GM12891 (cell line): ENCODE results near the gene IL18R1.

Experiments used
- DNase-seq: peaks from one replicate; pipeline ENCODE4 v3.0.0; 2011; ENCODE audit warnings: low spot score; ENCODE audit not compliant: insufficient read length
- FAIRE-seq: peaks from 2 replicates; lab custom pipeline; 2011; peaks lifted over from hg19 to GRCh38; lab: Jason Lieb, UNC
- PAX5 ChIP-seq: IDR thresholded peaks from 2 replicates; pipeline ENCODE4 v1.6.1; 2011; ENCODE audit warnings: low read length, moderate library complexity, mild to moderate bottlenecking; ENCODE audit not compliant: insufficient read depth, severe bottlenecking
- POLR2A ChIP-seq: IDR thresholded peaks from 2 replicates; pipeline ENCODE4 v1.6.1; 2011; ENCODE audit warnings: low read depth, low read length, control low read depth
- POLR2AphosphoS5 ChIP-seq: IDR thresholded peaks from 2 replicates; pipeline ENCODE4 v1.6.1; 2011; ENCODE audit warnings: low read depth, low read length, control low read depth
- POU2F2 ChIP-seq: IDR thresholded peaks from 2 replicates; pipeline ENCODE4 v1.6.1; 2011; ENCODE audit warnings: low read depth, mild to moderate bottlenecking, control low read depth, low read length, moderate library complexity
- SPI1 ChIP-seq: IDR thresholded peaks from 2 replicates; pipeline ENCODE4 v1.6.1; 2011; ENCODE audit warnings: low read depth, low read length, control low read depth
- TAF1 ChIP-seq: IDR thresholded peaks from 2 replicates; pipeline ENCODE4 v1.6.1; 2011; ENCODE audit warnings: low read depth, low read length, control low read depth

The IL18R1 gene

GRCh38 chr2:102427249-102427648 is 71.7 kb downstream of the IL18R1 start:
- FAIRE-seq (no peak), DNase-seq (no peak)
- TF ChIP-seq TAF1 (no peak), POU2F2 (no peak), POLR2A (no peak), PAX5 (no peak), POLR2AphosphoS5 (no peak), SPI1 (no peak)

GRCh38 chr2:102428573-102428972 is 73.0 kb downstream of the IL18R1 start:
- DNase-seq (no peak), FAIRE-seq (no peak)

GRCh38 chr2:102432386-102432785 is 76.8 kb downstream of the IL18R1 start:
- TF ChIP-seq PAX5 (no peak), SPI1 (no peak), POU2F2 (no peak), TAF1 (no peak), POLR2A (no peak), POLR2AphosphoS5 (no peak)
- FAIRE-seq (no peak), DNase-seq (no peak)

More at GRCh38 chr2:102428573-102428972, 73.0 kb downstream of the IL18R1 start:
- TF ChIP-seq POU2F2: no peak
- TF ChIP-seq SPI1: no peak
- TF ChIP-seq POLR2A: no peak
- TF ChIP-seq POLR2AphosphoS5: no peak
- no peak for TF ChIP-seq TAF1
- TF ChIP-seq PAX5: no peak

GRCh38 chr2:102433973-102434654 is 78.5 kb downstream of the IL18R1 start:
- DNase-seq: no peak
- no peak for FAIRE-seq

DNA sequence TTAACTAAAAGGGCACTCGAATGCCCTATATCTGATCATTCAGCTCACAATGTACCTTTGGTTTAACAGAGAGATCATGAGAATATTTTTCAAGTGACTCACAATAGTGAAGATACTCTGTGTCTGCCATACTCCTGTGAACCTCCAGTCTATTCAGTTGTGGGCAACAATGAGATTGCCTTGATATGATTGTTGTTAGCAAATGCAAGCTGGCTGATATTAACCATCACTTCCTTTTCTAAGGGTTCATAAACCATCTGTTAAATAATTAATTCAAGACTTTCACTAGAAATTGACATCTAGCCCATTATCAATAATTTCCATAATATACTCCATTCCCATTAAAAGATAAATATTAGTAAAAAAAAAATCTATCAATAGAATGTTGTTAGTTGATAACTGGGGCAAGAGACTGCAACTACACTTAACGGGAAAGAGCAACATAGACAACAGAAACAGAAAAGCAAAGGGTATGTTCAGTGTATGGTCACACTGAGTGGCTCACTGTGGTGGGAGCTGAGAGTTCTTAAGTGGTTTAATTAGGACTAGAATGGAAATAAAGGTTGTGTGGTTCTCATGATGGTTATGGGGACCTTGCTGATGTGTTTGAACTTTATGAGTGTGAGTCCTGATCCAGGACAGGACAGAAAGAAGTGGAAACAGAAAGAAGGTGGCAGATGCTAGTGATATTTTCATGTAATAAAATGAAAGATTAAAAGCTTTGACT is 79.2 kb downstream of the IL18R1 start:
- FAIRE-seq: no peak

More at GRCh38 chr2:102433973-102434654, 78.5 kb downstream of the IL18R1 start:
- no peak for TF ChIP-seq TAF1
- TF ChIP-seq POLR2AphosphoS5: no peak
- TF ChIP-seq POLR2A: no peak
- no peak for TF ChIP-seq SPI1
- no peak for TF ChIP-seq POU2F2
- TF ChIP-seq PAX5: no peak

DNA sequence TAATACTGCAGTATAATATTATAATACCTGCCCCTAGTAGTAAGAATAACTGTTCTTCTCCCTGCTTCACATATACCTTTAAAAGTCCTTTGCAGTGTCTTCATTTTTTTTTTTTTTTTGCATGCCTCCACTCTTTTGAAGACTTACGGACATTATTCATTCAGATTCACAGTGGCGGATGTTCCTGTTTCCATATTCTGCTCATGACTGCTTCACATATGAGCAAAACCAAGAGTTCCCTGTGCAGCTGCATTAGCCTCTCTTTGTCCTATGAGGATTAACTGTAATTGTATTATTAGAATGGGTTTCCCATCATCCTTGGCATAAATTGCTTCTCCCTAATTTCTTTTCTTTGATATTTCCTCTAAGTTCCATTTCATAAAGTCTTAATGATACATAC is 80.1 kb downstream of the IL18R1 start:
- no peak for DNase-seq
- no peak for TF ChIP-seq POU2F2
- no peak for TF ChIP-seq SPI1
- TF ChIP-seq POLR2A: no peak
- FAIRE-seq: no peak

More for the DNA sequence above, 79.2 kb downstream of the IL18R1 start:
- TF ChIP-seq POLR2AphosphoS5 (no peak), TAF1 (no peak), SPI1 (no peak), PAX5 (no peak)
- no peak for DNase-seq

DNA sequence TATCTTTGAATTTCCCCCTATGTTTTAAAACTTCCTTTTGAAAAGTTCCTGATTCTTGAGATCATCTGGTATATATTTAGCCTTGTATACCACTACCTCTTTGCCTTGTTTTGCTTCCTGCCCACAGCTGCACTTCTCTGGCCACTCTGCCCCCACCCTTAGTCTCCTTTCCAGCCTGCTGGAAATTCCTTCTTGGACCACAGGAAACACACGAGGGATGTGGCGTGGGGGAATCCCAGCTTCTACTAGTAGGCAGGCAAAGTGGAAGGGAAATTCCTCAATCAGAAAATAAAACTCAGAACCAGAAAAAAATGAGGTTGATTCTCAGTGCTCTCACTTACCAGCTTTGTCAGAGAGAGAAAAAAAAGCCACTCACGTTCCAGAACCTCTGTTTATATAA is 80.7 kb downstream of the IL18R1 start:
- DNase-seq (no peak), FAIRE-seq (no peak)
- TF ChIP-seq TAF1 (no peak), SPI1 (0 out of 2 replicates have a peak, but pooled peaks have one; percentile 3)

GRCh38 chr2:102437122-102437521 is 81.5 kb downstream of the IL18R1 start:
- no peak for TF ChIP-seq POLR2A
- TF ChIP-seq PAX5: no peak
- no peak for TF ChIP-seq POU2F2
- no peak for TF ChIP-seq POLR2AphosphoS5
- TF ChIP-seq TAF1: no peak
- TF ChIP-seq SPI1: no peak
- DNase-seq: no peak
- no peak for FAIRE-seq

- DNase-seq: no peak
- TF ChIP-seq POLR2A (no peak), PAX5 (no peak), SPI1 (no peak), POLR2AphosphoS5 (no peak), TAF1 (no peak), POU2F2 (no peak)
- FAIRE-seq: no peak
These were observed 82.5 kb downstream of the IL18R1 start for GRCh38 chr2:102438111-102438510.

- TF ChIP-seq POLR2A (no peak), TAF1 (no peak), POLR2AphosphoS5 (no peak), SPI1 (no peak), POU2F2 (no peak), PAX5 (no peak)
- FAIRE-seq (no peak), DNase-seq (no peak)
These were observed 83.0 kb downstream of the IL18R1 start for GRCh38 chr2:102438578-102438977.
